ENCODE data around the gene MANEAL.

DNA sequence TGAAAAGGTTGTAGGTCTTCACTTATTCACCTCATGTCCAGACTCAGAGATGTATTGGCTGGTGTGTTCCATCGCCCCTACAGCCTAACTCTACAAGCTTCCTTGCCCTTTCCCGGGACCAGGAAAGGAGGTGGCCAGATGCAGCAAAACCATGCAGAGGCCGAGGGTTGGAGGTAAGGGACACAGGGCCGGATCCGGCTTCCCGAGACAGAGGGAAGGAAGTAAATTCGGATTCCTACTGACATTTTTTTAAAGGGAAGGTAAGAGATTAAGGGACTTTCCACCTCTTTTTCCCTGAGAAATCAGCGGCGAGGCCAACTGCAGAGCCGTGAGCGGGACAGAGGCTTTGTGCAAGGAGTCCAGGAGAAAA, 41.4 kb upstream of the MANEAL start:
- TF ChIP-seq CTCF (IDR thresholded peaks at IDR 0.05; ENCODE audit: low read length) = no peak
- TF ChIP-seq EZH2 (IDR thresholded peaks at IDR 0.05; ENCODE audit: borderline replicate concordance, low read length) = no peak
